OCI-LY3 (cell line): ENCODE measurements around the gene TEC.

Source experiments
- EZH2phosphoT487 ChIP-seq: fragments of 200-600 bp; shearing (Covaris generic); IDR thresholded peaks from 2 replicates; pipeline ENCODE4 v1.6.1; 2018; ENCODE audit warnings: antibody characterized with exemption, mixed run types, low read depth
- TF ChIP-seq, protein P1 (sequence below): fragments of 200-600, 300-600 bp; sonication (generic); IDR thresholded peaks from 2 replicates; pipeline ENCODE4 v1.5.1; 2014; ENCODE audit warnings: antibody characterized with exemption, low read length, low read depth

DNA sequence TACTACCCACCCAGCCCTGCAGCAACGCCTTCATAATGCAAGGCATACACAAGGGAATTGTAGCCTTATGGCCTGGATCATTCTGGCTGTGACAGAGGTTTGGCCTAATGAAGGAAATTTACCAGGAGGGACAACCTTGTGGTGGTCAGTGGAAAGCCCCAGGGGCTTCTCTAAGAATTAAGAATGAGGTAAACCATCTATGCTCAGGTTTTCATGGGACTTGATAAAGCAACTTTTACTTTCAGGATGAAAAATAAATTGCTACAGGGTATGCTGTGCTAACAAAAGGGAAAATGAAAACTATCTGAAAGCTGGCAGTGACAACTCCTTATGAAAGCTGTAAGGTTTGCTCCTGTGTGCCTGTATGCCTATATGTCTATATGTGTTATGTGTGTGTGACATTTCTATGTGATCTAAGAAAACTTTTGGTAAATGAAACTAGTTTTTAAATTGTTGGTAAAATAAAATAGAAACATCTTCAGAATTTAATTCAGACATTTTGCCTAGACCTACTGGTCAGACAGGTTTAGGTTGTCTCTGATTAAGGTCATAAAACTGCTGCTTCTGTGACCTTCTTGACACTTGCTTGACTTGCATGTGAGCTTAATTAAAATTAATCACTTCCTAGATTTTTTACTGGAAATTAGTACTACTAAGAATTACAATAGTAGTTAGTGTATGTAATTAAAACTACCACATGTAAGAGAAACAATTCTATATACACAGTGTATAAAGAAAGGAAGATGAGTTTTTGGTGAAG lies 115.7 kb downstream of the TEC start:
- TF ChIP-seq, protein P1, sequence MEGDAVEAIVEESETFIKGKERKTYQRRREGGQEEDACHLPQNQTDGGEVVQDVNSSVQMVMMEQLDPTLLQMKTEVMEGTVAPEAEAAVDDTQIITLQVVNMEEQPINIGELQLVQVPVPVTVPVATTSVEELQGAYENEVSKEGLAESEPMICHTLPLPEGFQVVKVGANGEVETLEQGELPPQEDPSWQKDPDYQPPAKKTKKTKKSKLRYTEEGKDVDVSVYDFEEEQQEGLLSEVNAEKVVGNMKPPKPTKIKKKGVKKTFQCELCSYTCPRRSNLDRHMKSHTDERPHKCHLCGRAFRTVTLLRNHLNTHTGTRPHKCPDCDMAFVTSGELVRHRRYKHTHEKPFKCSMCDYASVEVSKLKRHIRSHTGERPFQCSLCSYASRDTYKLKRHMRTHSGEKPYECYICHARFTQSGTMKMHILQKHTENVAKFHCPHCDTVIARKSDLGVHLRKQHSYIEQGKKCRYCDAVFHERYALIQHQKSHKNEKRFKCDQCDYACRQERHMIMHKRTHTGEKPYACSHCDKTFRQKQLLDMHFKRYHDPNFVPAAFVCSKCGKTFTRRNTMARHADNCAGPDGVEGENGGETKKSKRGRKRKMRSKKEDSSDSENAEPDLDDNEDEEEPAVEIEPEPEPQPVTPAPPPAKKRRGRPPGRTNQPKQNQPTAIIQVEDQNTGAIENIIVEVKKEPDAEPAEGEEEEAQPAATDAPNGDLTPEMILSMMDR: no peak
- no peak for TF ChIP-seq EZH2phosphoT487
